HepG2 (cell line): Measurements from ENCODE around the gene VARS2. TPM values are rescaled to one million over a fixed set of nuclear protein-coding genes. Genes with fewer than 3 reads are reported as not detected.

Source experiments
- AKNA ChIP-seq: sonication (generic); formaldehyde crosslinking; IDR thresholded peaks from 2 replicates; pipeline ENCODE4 v1.4.0; 2020; ENCODE audit warnings: missing genetic modification reagents, borderline replicate concordance
- ARHGAP35 ChIP-seq: sonication (generic); formaldehyde crosslinking; IDR thresholded peaks from 2 replicates; pipeline ENCODE4 v1.9.0; 2022; ENCODE audit warnings: mild to moderate bottlenecking, inconsistent platforms, moderate library complexity, missing genetic modification reagents, borderline replicate concordance
- GRHL1 ChIP-seq: sonication (generic); formaldehyde crosslinking; conservative IDR thresholded peaks from 2 replicates; pipeline ENCODE4 v1.8.0; 2022; ENCODE audit warnings: missing genetic modification reagents
- HNRNPLL ChIP-seq: fragments of 200-400 bp; formaldehyde crosslinking; IDR thresholded peaks from 2 replicates; pipeline ENCODE4 v1.6.1; 2017; ENCODE audit warnings: mild to moderate bottlenecking, low read depth, low read length; ENCODE audit not compliant: poor library complexity, severe bottlenecking
- NFIC ChIP-seq: IDR thresholded peaks from 2 replicates; pipeline ENCODE4 v1.6.1; 2012; ENCODE audit warnings: mild to moderate bottlenecking, low read length, inconsistent platforms
- NKX3-1 ChIP-seq: sonication (generic); formaldehyde crosslinking; IDR thresholded peaks from 2 replicates; pipeline ENCODE4 v1.5.0; 2020; ENCODE audit warnings: missing genetic modification reagents
- RFX3 ChIP-seq: IDR thresholded peaks from 2 replicates; pipeline ENCODE4 v1.6.1; 2016; ENCODE audit warnings: missing biosample characterization, missing genetic modification reagents
- ZNF17 ChIP-seq: sonication (generic); formaldehyde crosslinking; IDR thresholded peaks from 2 replicates; pipeline ENCODE4 v1.5.0; 2020; ENCODE audit warnings: mild to moderate bottlenecking, missing genetic modification reagents
- ZNF670 ChIP-seq: sonication (generic); formaldehyde crosslinking; IDR thresholded peaks from 2 replicates; pipeline ENCODE4 v1.8.0; 2022; ENCODE audit warnings: mild to moderate bottlenecking, missing genetic modification reagents, borderline replicate concordance
- polyA plus RNA-seq, 8 experiments: library from polyadenylated mRNA; depleted of rRNA in 3 of 8; stranded (reverse) in 7 of 8; unstranded in 1 of 8; fragments of >200 nt; fragmentation: Illumina TruSeq in 4 of 8; extraction: Trizol in 4 of 8; gene quantifications; 2 replicates each; pipeline versions ENCODE4 v1.2.1 to v1.2.3, GENCODE V29; 2011 to 2016; ENCODE audit warnings: low read depth in 4 of 8, missing spikeins in 1 of 8, mixed read lengths in 1 of 8; ENCODE audit not compliant: insufficient read depth in 1 of 8
- total RNA-seq, 5 experiments: library from RNA; depleted of rRNA; stranded (reverse); fragments of >200 nt; fragmentation: Illumina TruSeq; extraction: Trizol; gene quantifications; 2 replicates each; pipeline ENCODE4 v1.2.3, GENCODE V29; 2016; ENCODE audit warnings: low read depth in 1 of 5
- TF ChIP-seq, protein P1 (sequence below): sonication (generic); formaldehyde crosslinking; IDR thresholded peaks from 2 replicates; pipeline ENCODE4 v1.4.0; 2020; ENCODE audit warnings: missing genetic modification reagents
- TF ChIP-seq, protein P2 (sequence below): IDR thresholded peaks from 2 replicates; pipeline ENCODE4 v1.6.1; 2012; ENCODE audit warnings: inconsistent platforms
- TF ChIP-seq, protein P3 (sequence below): IDR thresholded peaks from 2 replicates; pipeline ENCODE4 v1.6.1; 2016; ENCODE audit warnings: missing compliant biosample characterization, missing genetic modification reagents, borderline replicate concordance
- TF ChIP-seq, protein P4 (sequence below): sonication (generic); formaldehyde crosslinking; IDR thresholded peaks from 2 replicates; pipeline ENCODE4 v1.4.0; 2020; ENCODE audit warnings: mild to moderate bottlenecking, missing genetic modification reagents

Gene VARS2
- total and polyA plus RNA-seq, 2 of the 13 experiments (the other 11 are each of a cell fraction or from before 2014, with no cell fraction given), result 61.8 to 71.8 TPM

- TF ChIP-seq, protein P1, sequence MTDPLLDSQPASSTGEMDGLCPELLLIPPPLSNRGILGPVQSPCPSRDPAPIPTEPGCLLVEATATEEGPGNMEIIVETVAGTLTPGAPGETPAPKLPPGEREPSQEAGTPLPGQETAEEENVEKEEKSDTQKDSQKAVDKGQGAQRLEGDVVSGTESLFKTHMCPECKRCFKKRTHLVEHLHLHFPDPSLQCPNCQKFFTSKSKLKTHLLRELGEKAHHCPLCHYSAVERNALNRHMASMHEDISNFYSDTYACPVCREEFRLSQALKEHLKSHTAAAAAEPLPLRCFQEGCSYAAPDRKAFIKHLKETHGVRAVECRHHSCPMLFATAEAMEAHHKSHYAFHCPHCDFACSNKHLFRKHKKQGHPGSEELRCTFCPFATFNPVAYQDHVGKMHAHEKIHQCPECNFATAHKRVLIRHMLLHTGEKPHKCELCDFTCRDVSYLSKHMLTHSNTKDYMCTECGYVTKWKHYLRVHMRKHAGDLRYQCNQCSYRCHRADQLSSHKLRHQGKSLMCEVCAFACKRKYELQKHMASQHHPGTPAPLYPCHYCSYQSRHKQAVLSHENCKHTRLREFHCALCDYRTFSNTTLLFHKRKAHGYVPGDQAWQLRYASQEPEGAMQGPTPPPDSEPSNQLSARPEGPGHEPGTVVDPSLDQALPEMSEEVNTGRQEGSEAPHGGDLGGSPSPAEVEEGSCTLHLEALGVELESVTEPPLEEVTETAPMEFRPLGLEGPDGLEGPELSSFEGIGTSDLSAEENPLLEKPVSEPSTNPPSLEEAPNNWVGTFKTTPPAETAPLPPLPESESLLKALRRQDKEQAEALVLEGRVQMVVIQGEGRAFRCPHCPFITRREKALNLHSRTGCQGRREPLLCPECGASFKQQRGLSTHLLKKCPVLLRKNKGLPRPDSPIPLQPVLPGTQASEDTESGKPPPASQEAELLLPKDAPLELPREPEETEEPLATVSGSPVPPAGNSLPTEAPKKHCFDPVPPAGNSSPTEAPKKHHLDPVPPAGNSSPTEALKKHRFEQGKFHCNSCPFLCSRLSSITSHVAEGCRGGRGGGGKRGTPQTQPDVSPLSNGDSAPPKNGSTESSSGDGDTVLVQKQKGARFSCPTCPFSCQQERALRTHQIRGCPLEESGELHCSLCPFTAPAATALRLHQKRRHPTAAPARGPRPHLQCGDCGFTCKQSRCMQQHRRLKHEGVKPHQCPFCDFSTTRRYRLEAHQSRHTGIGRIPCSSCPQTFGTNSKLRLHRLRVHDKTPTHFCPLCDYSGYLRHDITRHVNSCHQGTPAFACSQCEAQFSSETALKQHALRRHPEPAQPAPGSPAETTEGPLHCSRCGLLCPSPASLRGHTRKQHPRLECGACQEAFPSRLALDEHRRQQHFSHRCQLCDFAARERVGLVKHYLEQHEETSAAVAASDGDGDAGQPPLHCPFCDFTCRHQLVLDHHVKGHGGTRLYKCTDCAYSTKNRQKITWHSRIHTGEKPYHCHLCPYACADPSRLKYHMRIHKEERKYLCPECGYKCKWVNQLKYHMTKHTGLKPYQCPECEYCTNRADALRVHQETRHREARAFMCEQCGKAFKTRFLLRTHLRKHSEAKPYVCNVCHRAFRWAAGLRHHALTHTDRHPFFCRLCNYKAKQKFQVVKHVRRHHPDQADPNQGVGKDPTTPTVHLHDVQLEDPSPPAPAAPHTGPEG (CRISPR knock-in tag), result peak; percentile 83; the same call in 1 of the 2 replicates
- no peak for TF ChIP-seq ZNF17
- no peak; the same call in 1 of the 2 replicates for TF ChIP-seq ARHGAP35 (CRISPR knock-in tag)
- TF ChIP-seq NFIC, result no peak
- TF ChIP-seq NKX3-1, result no peak
- TF ChIP-seq AKNA (CRISPR knock-in tag), result no peak
- TF ChIP-seq, protein P2, sequence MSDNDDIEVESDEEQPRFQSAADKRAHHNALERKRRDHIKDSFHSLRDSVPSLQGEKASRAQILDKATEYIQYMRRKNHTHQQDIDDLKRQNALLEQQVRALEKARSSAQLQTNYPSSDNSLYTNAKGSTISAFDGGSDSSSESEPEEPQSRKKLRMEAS, result peak; percentile 35; the same call in 1 of the 2 replicates
- TF ChIP-seq, protein P3, sequence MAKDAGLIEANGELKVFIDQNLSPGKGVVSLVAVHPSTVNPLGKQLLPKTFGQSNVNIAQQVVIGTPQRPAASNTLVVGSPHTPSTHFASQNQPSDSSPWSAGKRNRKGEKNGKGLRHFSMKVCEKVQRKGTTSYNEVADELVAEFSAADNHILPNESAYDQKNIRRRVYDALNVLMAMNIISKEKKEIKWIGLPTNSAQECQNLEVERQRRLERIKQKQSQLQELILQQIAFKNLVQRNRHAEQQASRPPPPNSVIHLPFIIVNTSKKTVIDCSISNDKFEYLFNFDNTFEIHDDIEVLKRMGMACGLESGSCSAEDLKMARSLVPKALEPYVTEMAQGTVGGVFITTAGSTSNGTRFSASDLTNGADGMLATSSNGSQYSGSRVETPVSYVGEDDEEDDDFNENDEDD (CRISPR knock-in tag), result no peak; the same call in 1 of the 2 replicates
- TF ChIP-seq GRHL1 (CRISPR knock-in tag), result no peak
- no peak for TF ChIP-seq ZNF670 (CRISPR knock-in tag)
- peak; percentile 31 for TF ChIP-seq HNRNPLL
- TF ChIP-seq RFX3 (CRISPR knock-in tag), result no peak
- TF ChIP-seq, protein P4, sequence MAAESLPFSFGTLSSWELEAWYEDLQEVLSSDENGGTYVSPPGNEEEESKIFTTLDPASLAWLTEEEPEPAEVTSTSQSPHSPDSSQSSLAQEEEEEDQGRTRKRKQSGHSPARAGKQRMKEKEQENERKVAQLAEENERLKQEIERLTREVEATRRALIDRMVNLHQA, result no peak
Observed at GRCh38 chr6:30885999-30886896, 27.8 kb upstream of the VARS2 start (continued).
